Right lobe of liver (tissue), 4 donors: Measurements from ENCODE around the gene PCSK6.

Experiments used
- CTCF ChIP-seq, 4 donors: fragments of 200-600 bp in 3 of 4; fragments of 450-650 bp in 1 of 4; IDR thresholded peaks; one replicate each; pipeline versions ENCODE4 v1.5.1 to v1.8.0; 2016 to 2022; ENCODE audit warnings: antibody characterized with exemption in 4 of 4, mild to moderate bottlenecking in 2 of 4
- POLR2A ChIP-seq: fragments of 450-650 bp; IDR thresholded peaks from one replicate; pipeline ENCODE4 v1.6.1; 2017; ENCODE audit warnings: antibody characterized with exemption, mild to moderate bottlenecking
- donor health status: DM: no; HTN: no; CAD: no.
- donor health status: DM: no; HTN: no; CAD: no.
- donor health status: DM: no; HTN: yes; CAD: no.

- TF ChIP-seq CTCF (IDR thresholded peaks at IDR 0.05) (no peak), POLR2A (no peak)
These were observed 35.1 kb downstream of the PCSK6 start for GRCh38 chr15:101454365-101454764.
